Stimulated activated CD8-positive, alpha-beta memory T cell treated with anti-CD3 and anti-CD28 coated beads, Interleukin-4, amount 100 ng/mL, for 24 hours (primary cell): ENCODE measurements around the gene GPR137B.

Source experiments
- DNase-seq: peaks from one replicate; pipeline ENCODE4 v3.0.0-alpha.2; 2020; ENCODE audit warnings: low read depth

The GPR137B gene

DNA sequence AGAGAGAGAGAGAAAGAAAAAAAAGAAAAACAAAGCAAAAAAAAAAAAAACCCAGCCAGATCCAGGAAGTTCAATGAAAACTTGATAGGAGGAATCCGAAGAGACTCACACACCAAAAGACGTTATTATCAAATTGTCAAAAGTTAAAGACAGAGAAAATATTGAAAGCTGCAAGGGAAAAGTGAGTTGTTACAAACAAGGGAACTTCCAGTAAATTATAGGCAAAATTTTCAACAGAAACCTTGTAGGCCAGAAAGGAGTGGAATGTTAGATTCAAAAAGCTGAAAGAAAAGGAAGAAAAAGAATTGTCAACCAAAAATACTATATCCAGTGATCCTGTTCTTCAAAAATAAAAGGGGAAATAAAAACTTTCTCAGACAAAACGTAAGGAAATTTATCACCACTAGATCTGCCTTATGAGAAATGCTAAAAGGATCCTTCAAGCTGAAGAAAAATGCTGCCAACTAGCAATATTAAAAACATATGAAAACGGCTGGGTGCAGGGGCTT, 115.8 kb downstream of the GPR137B start:
- no peak for DNase-seq
